Astrocyte (in vitro differentiated cells and primary cell): Measurements from ENCODE around the gene SLC17A7. TPM values are rescaled to one million over a fixed set of nuclear protein-coding genes. Genes with fewer than 3 reads are reported as not detected.
A peak's percentile ranks its signal among the peaks of the same experiment; 100 is the strongest.
"Not testable (repeated sequence)": the region's sequence is repeated elsewhere in the genome, so short reads cannot be mapped to it uniquely, and the experiment has no call there.

Source experiments
- DNase-seq: peaks from one replicate; pipeline ENCODE4 v3.0.0-alpha.2; 2010; ENCODE audit warnings: low read depth
- FAIRE-seq: peaks from 2 replicates; lab custom pipeline; 2011; peaks lifted over from hg19 to GRCh38; lab: Jason Lieb, UNC
- H2AFZ ChIP-seq: 2 replicates; pipeline ENCODE4 v1.6.0; 2012; ENCODE audit warnings: low read depth, low read length, inconsistent platforms
- H3K27ac ChIP-seq: 2 replicates; pipeline ENCODE4 v1.5.1; 2011; ENCODE audit warnings: low read depth, low read length, inconsistent platforms
- H3K27me3 ChIP-seq: 2 replicates; pipeline ENCODE4 v1.6.0; 2011; ENCODE audit warnings: low read length, inconsistent platforms; ENCODE audit not compliant: insufficient read depth
- H3K36me3 ChIP-seq: 2 replicates; pipeline ENCODE4 v1.5.1; 2011; ENCODE audit warnings: low read length, inconsistent platforms; ENCODE audit not compliant: insufficient read depth
- H3K4me1 ChIP-seq: 2 replicates; pipeline ENCODE4 v1.5.1; 2011; ENCODE audit warnings: low read length, inconsistent platforms; ENCODE audit not compliant: insufficient read depth
- H3K4me2 ChIP-seq: 2 replicates; pipeline ENCODE4 v1.6.0; 2012; ENCODE audit warnings: low read length, inconsistent platforms
- H3K4me3 ChIP-seq: 2 replicates; pipeline ENCODE4 v1.5.1; 2011; ENCODE audit warnings: low read depth, mild to moderate bottlenecking, low read length, inconsistent platforms; ENCODE audit not compliant: insufficient read depth
- H3K79me2 ChIP-seq: 2 replicates; pipeline ENCODE4 v1.6.0; 2012; ENCODE audit warnings: mild to moderate bottlenecking, low read length, inconsistent platforms; ENCODE audit not compliant: insufficient read depth
- H3K9ac ChIP-seq: 2 replicates; pipeline ENCODE4 v1.6.0; 2012; ENCODE audit warnings: mild to moderate bottlenecking, low read length, inconsistent platforms
- H3K9me3 ChIP-seq: 2 replicates; pipeline ENCODE4 v1.5.1; 2012; ENCODE audit warnings: low read depth, mild to moderate bottlenecking, low read length, inconsistent platforms; ENCODE audit not compliant: insufficient read depth
- H4K20me1 ChIP-seq: 2 replicates; pipeline ENCODE4 v1.6.0; 2012; ENCODE audit warnings: low read length, inconsistent platforms; ENCODE audit not compliant: insufficient read depth
- H3K27ac Mint-ChIP-seq: one replicate; pipeline ENCODE4 v1.8.0; 2021; ENCODE audit warnings: mild to moderate bottlenecking, mixed read lengths; ENCODE audit not compliant: unreplicated experiment
- H3K27me3 Mint-ChIP-seq: one replicate; pipeline ENCODE4 v1.8.0; 2021; ENCODE audit warnings: low read depth, mixed read lengths; ENCODE audit not compliant: unreplicated experiment
- H3K36me3 Mint-ChIP-seq: one replicate; pipeline ENCODE4 v1.8.0; 2021; ENCODE audit warnings: low read depth, mixed read lengths; ENCODE audit not compliant: unreplicated experiment
- H3K4me1 Mint-ChIP-seq: one replicate; pipeline ENCODE4 v1.8.0; 2021; ENCODE audit warnings: low read depth, mixed read lengths; ENCODE audit not compliant: unreplicated experiment
- H3K4me3 Mint-ChIP-seq: one replicate; pipeline ENCODE4 v1.8.0; 2021; ENCODE audit warnings: mild to moderate bottlenecking, moderate library complexity, mixed read lengths; ENCODE audit not compliant: unreplicated experiment
- H3K9me3 Mint-ChIP-seq: one replicate; pipeline ENCODE4 v1.8.0; 2021; ENCODE audit warnings: mild to moderate bottlenecking, mixed read lengths; ENCODE audit not compliant: unreplicated experiment
- CTCF ChIP-seq: IDR thresholded peaks from 2 replicates; pipeline ENCODE4 v1.5.1; 2011; ENCODE audit warnings: low read depth, mild to moderate bottlenecking, inconsistent platforms, low read length, moderate library complexity; ENCODE audit not compliant: insufficient read depth
- EZH2 ChIP-seq: IDR thresholded peaks from 2 replicates; pipeline ENCODE4 v1.6.1; 2012; ENCODE audit warnings: mild to moderate bottlenecking, low read length, inconsistent platforms; ENCODE audit not compliant: insufficient read depth
- total RNA-seq: library from RNA; stranded (reverse); gene quantifications from 2 replicates; pipeline ENCODE4 v1.2.1, GENCODE V29; 2021

Gene SLC17A7
- total RNA-seq, 1 donor from 2014 or later, result 0.16 TPM

- no peak overlapping the region for H3K27ac ChIP-seq
- Mint-ChIP-seq H3K36me3 (peaks cover 16% of the 10 kb centered on the region), H3K4me3 (peak overlapping the region; percentile 50), H3K4me1 (peaks cover 5% of the 10 kb centered on the region), H3K27ac (no peak overlapping the region), H3K27me3 (no peaks in the 10 kb centered on the region), H3K9me3 (no peaks in the 10 kb centered on the region)
- no peaks in the 10 kb centered on the region for H3K9me3 ChIP-seq
- H3K4me2 ChIP-seq, result no peak overlapping the region
- H3K4me1 ChIP-seq, result peaks cover 7% of the 10 kb centered on the region
- peaks cover 13% of the 10 kb centered on the region for H3K79me2 ChIP-seq
- no peak for DNase-seq
- H4K20me1 ChIP-seq, result peaks cover 4% of the 10 kb centered on the region
- H2AFZ ChIP-seq, result no peak overlapping the region
- no peaks in the 10 kb centered on the region for H3K27me3 ChIP-seq
- no peak for FAIRE-seq
- H3K4me3 ChIP-seq, result no peak overlapping the region
- H3K9ac ChIP-seq, result no peak overlapping the region
- no peaks in the 10 kb centered on the region for H3K36me3 ChIP-seq
- TF ChIP-seq EZH2, result no peak
- no peak for TF ChIP-seq CTCF
Observed at GRCh38 chr19:49447485-49448431, 6.4 kb upstream of the SLC17A7 start.

- TF ChIP-seq CTCF, result no peak
- TF ChIP-seq EZH2, result no peak
- Histone ChIP-seq H3K9ac (no peak overlapping the region), H3K4me2 (no peak overlapping the region), H3K36me3 (no peaks in the 10 kb centered on the region), H3K79me2 (peaks cover 10% of the 10 kb centered on the region), H2AFZ (no peak overlapping the region), H3K9me3 (no peaks in the 10 kb centered on the region), H3K27ac (no peak overlapping the region), H3K27me3 (peaks cover 12% of the 10 kb centered on the region), H3K4me1 (peaks cover 7% of the 10 kb centered on the region), H3K4me3 (no peak overlapping the region), H4K20me1 (peaks cover 4% of the 10 kb centered on the region)
- Mint-ChIP-seq H3K4me1 (peaks cover 5% of the 10 kb centered on the region), H3K9me3 (no peaks in the 10 kb centered on the region), H3K36me3 (peaks cover 16% of the 10 kb centered on the region), H3K27ac (no peak overlapping the region), H3K4me3 (no peak overlapping the region), H3K27me3 (peaks cover 13% of the 10 kb centered on the region)
- FAIRE-seq, result no peak
- DNase-seq, result no peak
Observed at GRCh38 chr19:49445997-49446396, 4.7 kb upstream of the SLC17A7 start.

- H3K36me3 ChIP-seq, H3K79me2 ChIP-seq, H3K9ac ChIP-seq, DNase-seq, H3K9me3 Mint-ChIP-seq, FAIRE-seq, H2AFZ ChIP-seq, H4K20me1 ChIP-seq, H3K9me3 ChIP-seq, H3K4me1 Mint-ChIP-seq, H3K27ac Mint-ChIP-seq, H3K4me1 ChIP-seq, H3K27ac ChIP-seq, H3K4me3 ChIP-seq: not testable (repeated sequence)
- Histone ChIP-seq H3K27me3 (peaks cover 28% of the 10 kb centered on the region), H3K4me2 (peak overlapping the region; percentile 94)
- Mint-ChIP-seq H3K4me3 (peak overlapping the region; percentile 78), H3K27me3 (peaks cover 31% of the 10 kb centered on the region), H3K36me3 (peaks cover 11% of the 10 kb centered on the region)
Observed at GRCh38 chr19:49444100-49444700, 2.9 kb upstream of the SLC17A7 start.
